Heart left ventricle (tissue), 16 donors: ENCODE measurements around the gene VDAC1. TPM values are rescaled to one million over a fixed set of nuclear protein-coding genes. Genes with fewer than 3 reads are reported as not detected.
"Not testable (repeated sequence)": the region's sequence is repeated elsewhere in the genome, so short reads cannot be mapped to it uniquely, and the experiment has no call there.

ENCODE experiments used
- ATAC-seq, 4 donors: fragments of 200-7000 bp; cut with Tn5 transposase; one replicate each; pipeline ENCODE4 v1.9.1; 2020 to 2022; ENCODE audit warnings: moderate library complexity in 4 of 4, mild to moderate bottlenecking in 3 of 4, moderate number of reproducible peaks in 1 of 4
- DNase-seq, 5 donors: peaks; one replicate each; pipeline ENCODE4 v3.0.0-alpha.2; 2020
- H3K27ac ChIP-seq, 12 donors: fragments of 200-600 bp; sonication (generic) in 4 of 12; one replicate each; pipeline versions ENCODE4 v1.5.0 to v1.8.0; 2016 to 2022; ENCODE audit warnings: mild to moderate bottlenecking in 2 of 12
- H3K27me3 ChIP-seq, 9 donors: fragments of 200-600 bp; sonication (generic) in 2 of 9; one replicate each; pipeline versions ENCODE4 v1.5.1 to v1.8.0; 2016 to 2022; ENCODE audit warnings: mild to moderate bottlenecking in 3 of 9
- H3K36me3 ChIP-seq, 9 donors: fragments of 200-600 bp; sonication (generic) in 2 of 9; one replicate each; pipeline versions ENCODE4 v1.5.0 to v1.8.0; 2018 to 2022; ENCODE audit warnings: mild to moderate bottlenecking in 2 of 9
- H3K4me1 ChIP-seq, 12 donors: fragments of 200-600 bp; sonication (generic) in 4 of 12; one replicate each; pipeline versions ENCODE4 v1.5.0 to v1.8.0; 2016 to 2022; ENCODE audit warnings: mild to moderate bottlenecking in 3 of 12
- H3K4me3 ChIP-seq, 12 donors: fragments of 200-600 bp; sonication (generic) in 4 of 12; one replicate each; pipeline versions ENCODE4 v1.5.0 to v1.8.0; 2017 to 2022; ENCODE audit warnings: mild to moderate bottlenecking in 9 of 12, moderate library complexity in 4 of 12
- H3K9me3 ChIP-seq, 12 donors: fragments of 200-600 bp; sonication (generic) in 4 of 12; one replicate each; pipeline versions ENCODE4 v1.5.0 to v1.8.0; 2016 to 2022; ENCODE audit warnings: mild to moderate bottlenecking in 1 of 12
- CTCF ChIP-seq, 12 donors: fragments of 200-600 bp; sonication (generic) in 4 of 12; IDR thresholded peaks; one replicate each; pipeline versions ENCODE4 v1.5.0 to v1.8.0; 2018 to 2022; ENCODE audit warnings: antibody characterized with exemption in 12 of 12, mild to moderate bottlenecking in 5 of 12
- POLR2A ChIP-seq, 2 donors: fragments of 450-650 bp; IDR thresholded peaks; one replicate each; pipeline ENCODE4 v1.6.1; 2017; ENCODE audit warnings: antibody characterized with exemption in 2 of 2, mild to moderate bottlenecking in 2 of 2, moderate library complexity in 2 of 2
- WGBS, 4 donors: extraction: QIAGEN DNeasy Blood & Tissue Kit in 2 of 4; methylation state at CpG; one replicate each; pipeline versions ENCODE4 v1.1.5 to v1.1.7; 2013 to 2018; 5-methylcytosine and 5-hydroxymethylcytosine counted together
- intact Hi-C, 10 donors: fragments of 100-400 bp; cut with DNase I; formaldehyde crosslinking; loops; one replicate each; pipeline versions ENCODE4 v1.11.1 to v1.14.2; 2022
- polyA plus RNA-seq, 2 donors: library from polyadenylated mRNA; stranded (reverse); fragments of 200-250 nt; gene quantifications; one replicate each; pipeline ENCODE4 v1.2.3, GENCODE V29; 2013
- total RNA-seq, 9 donors: library from RNA; depleted of rRNA in 2 of 9; stranded (reverse); fragments of >200 nt in 2 of 9; fragmentation: NEBNext Ultra II Directional in 3 of 9; extraction: Animal tissue kit (Norgen Biotek cat#: 25700) in 3 of 9; gene quantifications; one replicate each; pipeline versions ENCODE4 v1.1.0 to v1.2.4, GENCODE V29; 2016 to 2023
- donor health status: ischemic (EF 13 %, LVEDD 7.1; RV severe dilation, severe dysfunction).
- donor health status: healthy with polysubstance abuse.
- donor health status: DM: no; HTN: yes; CAD: no.
- donor health status: DM: no; HTN: no; CAD: no.
- donor health status: ischemic (EF 25% LVEDD 6.9; RV normal size, moderate dysfunction).
- donor health status: ischemic (EF 25% LVEDD 5.7; RV mildly dilated, moderate dysfunction).
- donor health status: healthy.
- donor health status: DM: yes; HTN: yes; CAD: no.
- donor health status: ischemic (EF 35%, LVEDD 5.7; RV mildly dilated, moderate dysfunction).
- donor health status: nonischemic (EF 11% LVEDD 7.7; RV severe dilation, severe dysfunction).
- donor health status: DM: yes; HTN: yes; CAD: no.
- donor health status: PGD.
- donor health status: ischemic (EF 29% LVEDD 5.4; RV normal size, mild dysfunction).
- donor health status: nonischemic (EF 23%, LVEDD 6.1; RV moderate dilation, normal function).

Gene VDAC1
- total and polyA plus RNA-seq, 11 donors, result 379 to 596 (median 442) TPM

- no peak overlapping the region for H3K27ac ChIP-seq
- TF ChIP-seq CTCF (IDR thresholded peaks at IDR 0.05) (no peak), POLR2A (IDR thresholded peaks at IDR 0.05) (no peak)
- peaks cover 0 to 29% (median 15%) of the 10 kb centered on the region in 12 donors for H3K4me1 ChIP-seq
- intact Hi-C loops, result no loop called here
- H3K27me3 ChIP-seq, result no peaks in the 10 kb centered on the region
- H3K4me3 ChIP-seq, result no peak overlapping the region
- peaks cover 0 to 8% (median 0%) of the 10 kb centered on the region in 12 donors for H3K9me3 ChIP-seq
- DNase-seq (no peak), ATAC-seq (no peak)
- 77 to 84% (median 79%) methylated on average over 11 of the region's 11 CpGs for WGBS, 4 donors
- H3K36me3 ChIP-seq, result peaks cover 0 to 55% (median 50%) of the 10 kb centered on the region in 9 donors
Observed at GRCh38 chr5:133959643-133960042, 45.1 kb downstream of the VDAC1 start.

- H3K4me1 ChIP-seq, result peaks cover 3 to 36% (median 19%) of the 10 kb centered on the region in 12 donors
- H3K36me3 ChIP-seq, result peaks cover 0 to 55% (median 48%) of the 10 kb centered on the region in 9 donors
- ATAC-seq (no peak), DNase-seq (no peak)
- peak overlapping the region in 4 of 12 donors; percentile 5 to 31 (median 28) for H3K27ac ChIP-seq
- H3K27me3 ChIP-seq, result no peaks in the 10 kb centered on the region
- TF ChIP-seq CTCF (IDR thresholded peaks at IDR 0.05), result no peak
- no peak for TF ChIP-seq POLR2A (IDR thresholded peaks at IDR 0.05)
- intact Hi-C loops, result no loop called here
- no peaks in the 10 kb centered on the region for H3K9me3 ChIP-seq
- H3K4me3 ChIP-seq, result no peak overlapping the region
- WGBS, 4 donors, result 65 to 84% (median 75%) methylated on average over 1 of the region's 1 CpG
Observed at GRCh38 chr5:133957591-133957990, 47.2 kb downstream of the VDAC1 start.

- TF ChIP-seq CTCF (IDR thresholded peaks at IDR 0.05), result no peak
- no peak for TF ChIP-seq POLR2A (IDR thresholded peaks at IDR 0.05)
- H3K27me3 ChIP-seq, result no peaks in the 10 kb centered on the region
- no peak for ATAC-seq
- intact Hi-C loops, result no loop called here
- H3K27ac ChIP-seq, result peak overlapping the region in 4 of 12 donors; percentile 5 to 31 (median 28)
- no peak for DNase-seq
- no peak overlapping the region for H3K4me3 ChIP-seq
- peaks cover 0 to 55% (median 48%) of the 10 kb centered on the region in 9 donors for H3K36me3 ChIP-seq
- peaks cover 4 to 36% (median 19%) of the 10 kb centered on the region in 12 donors for H3K4me1 ChIP-seq
- WGBS, 4 donors, result 64 to 80% (median 73%) methylated on average over 4 of the region's 4 CpGs
- H3K9me3 ChIP-seq, result no peaks in the 10 kb centered on the region
Observed at GRCh38 chr5:133957080-133957479, 47.7 kb downstream of the VDAC1 start.

GRCh38 chr5:133956196-133956595 is 48.6 kb downstream of the VDAC1 start:
- H3K36me3 ChIP-seq, result peaks cover 0 to 55% (median 48%) of the 10 kb centered on the region in 9 donors
- H3K4me3 ChIP-seq, H3K27ac ChIP-seq, intact Hi-C loops, ATAC-seq, DNase-seq, H3K9me3 ChIP-seq, H3K27me3 ChIP-seq: not testable (repeated sequence)
- WGBS, 4 donors, result 95 to 99% (median 97%) methylated on average over 1 of the region's 1 CpG
- peaks cover 4 to 40% (median 27%) of the 10 kb centered on the region in 12 donors for H3K4me1 ChIP-seq
